ENCODE measurements around the gene ARL15.
"Not testable (repeated sequence)": the region's sequence is repeated elsewhere in the genome, so short reads cannot be mapped to it uniquely, and the experiment has no call there.

ARL15 gene

GRCh38 chr5:54310433-54311175, at the start of gene ARL15:
ARL15 (minus strand) TSS chr5:54310573.
- peak within 1 kb of the TSS; percentile 88 to 94 for H3K4me3 ChIP-seq (replicated peaks in 1 of 2; ENCODE audit: low read depth in 2 of 2, low read length in 2 of 2)
- peak; percentile 98 for DNase-seq (ENCODE audit: low read depth in 2 of 2)
- TF ChIP-seq CTCF (IDR thresholded peaks at IDR 0.05; ENCODE audit: low read depth, low read length): no peak

GRCh38 chr5:54360089-54360488, 49.7 kb upstream of the ARL15 start:
- no peak for TF ChIP-seq CTCF (IDR thresholded peaks at IDR 0.05; ENCODE audit: low read depth, low read length)
- DNase-seq (ENCODE audit: low read depth in 2 of 2): peak; percentile 58 to 74
- H3K4me3 ChIP-seq (replicated peaks in 1 of 2; ENCODE audit: low read depth in 2 of 2, low read length in 2 of 2): no peak overlapping the region

GRCh38 chr5:54357408-54358058, 47.2 kb upstream of the ARL15 start:
- no peak overlapping the region for H3K4me3 ChIP-seq (replicated peaks in 1 of 2; ENCODE audit: low read depth in 2 of 2, low read length in 2 of 2)
- no peak for TF ChIP-seq CTCF (IDR thresholded peaks at IDR 0.05; ENCODE audit: low read depth, low read length)
- DNase-seq (ENCODE audit: low read depth in 2 of 2): no peak

- not testable (repeated sequence) for H3K4me3 ChIP-seq (replicated peaks in 1 of 2; ENCODE audit: low read depth in 2 of 2, low read length in 2 of 2)
These were observed 43.7 kb upstream of the ARL15 start for GRCh38 chr5:54353933-54354564.

GRCh38 chr5:54352580-54352979, 42.2 kb upstream of the ARL15 start:
- H3K4me3 ChIP-seq (replicated peaks in 1 of 2; ENCODE audit: low read depth in 2 of 2, low read length in 2 of 2); DNase-seq (ENCODE audit: low read depth in 2 of 2): not testable (repeated sequence)

More at GRCh38 chr5:54353933-54354564, 43.7 kb upstream of the ARL15 start:
- not testable (repeated sequence) for DNase-seq (ENCODE audit: low read depth in 2 of 2)

GRCh38 chr5:54347221-54347865, 37.0 kb upstream of the ARL15 start:
- no peak for TF ChIP-seq CTCF (IDR thresholded peaks at IDR 0.05; ENCODE audit: low read depth, low read length)
- peak in 1 of 2 donors; percentile 17 for DNase-seq (ENCODE audit: low read depth in 2 of 2)
- no peak overlapping the region for H3K4me3 ChIP-seq (replicated peaks in 1 of 2; ENCODE audit: low read depth in 2 of 2, low read length in 2 of 2)

- H3K4me3 ChIP-seq (replicated peaks in 1 of 2; ENCODE audit: low read depth in 2 of 2, low read length in 2 of 2): no peak overlapping the region
- TF ChIP-seq CTCF (IDR thresholded peaks at IDR 0.05; ENCODE audit: low read depth, low read length): no peak
- DNase-seq (ENCODE audit: low read depth in 2 of 2): no peak
These were observed 34.3 kb upstream of the ARL15 start for GRCh38 chr5:54344653-54345052.

All from cardiac fibroblast (primary cell).